WI38 (cell line): Measurements from ENCODE around the gene ACVRL1.
A peak's percentile ranks its signal among the peaks of the same experiment; 100 is the strongest.

Experiments used
- H3K4me3 ChIP-seq: 2 replicates; pipeline ENCODE4 v1.5.1; 2011; ENCODE audit warnings: low read depth, mild to moderate bottlenecking, control low read depth, low read length
- TF ChIP-seq, protein P1 (sequence below): IDR thresholded peaks from 2 replicates; pipeline ENCODE4 v1.5.1; 2012; ENCODE audit warnings: low read depth, mild to moderate bottlenecking, control low read depth, low read length

Gene ACVRL1

GRCh38 chr12:51901121-51901817 lies 6.0 kb upstream of the ACVRL1 start:
- TF ChIP-seq, protein P1, sequence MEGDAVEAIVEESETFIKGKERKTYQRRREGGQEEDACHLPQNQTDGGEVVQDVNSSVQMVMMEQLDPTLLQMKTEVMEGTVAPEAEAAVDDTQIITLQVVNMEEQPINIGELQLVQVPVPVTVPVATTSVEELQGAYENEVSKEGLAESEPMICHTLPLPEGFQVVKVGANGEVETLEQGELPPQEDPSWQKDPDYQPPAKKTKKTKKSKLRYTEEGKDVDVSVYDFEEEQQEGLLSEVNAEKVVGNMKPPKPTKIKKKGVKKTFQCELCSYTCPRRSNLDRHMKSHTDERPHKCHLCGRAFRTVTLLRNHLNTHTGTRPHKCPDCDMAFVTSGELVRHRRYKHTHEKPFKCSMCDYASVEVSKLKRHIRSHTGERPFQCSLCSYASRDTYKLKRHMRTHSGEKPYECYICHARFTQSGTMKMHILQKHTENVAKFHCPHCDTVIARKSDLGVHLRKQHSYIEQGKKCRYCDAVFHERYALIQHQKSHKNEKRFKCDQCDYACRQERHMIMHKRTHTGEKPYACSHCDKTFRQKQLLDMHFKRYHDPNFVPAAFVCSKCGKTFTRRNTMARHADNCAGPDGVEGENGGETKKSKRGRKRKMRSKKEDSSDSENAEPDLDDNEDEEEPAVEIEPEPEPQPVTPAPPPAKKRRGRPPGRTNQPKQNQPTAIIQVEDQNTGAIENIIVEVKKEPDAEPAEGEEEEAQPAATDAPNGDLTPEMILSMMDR: no peak
- no peak overlapping the region for H3K4me3 ChIP-seq

DNA sequence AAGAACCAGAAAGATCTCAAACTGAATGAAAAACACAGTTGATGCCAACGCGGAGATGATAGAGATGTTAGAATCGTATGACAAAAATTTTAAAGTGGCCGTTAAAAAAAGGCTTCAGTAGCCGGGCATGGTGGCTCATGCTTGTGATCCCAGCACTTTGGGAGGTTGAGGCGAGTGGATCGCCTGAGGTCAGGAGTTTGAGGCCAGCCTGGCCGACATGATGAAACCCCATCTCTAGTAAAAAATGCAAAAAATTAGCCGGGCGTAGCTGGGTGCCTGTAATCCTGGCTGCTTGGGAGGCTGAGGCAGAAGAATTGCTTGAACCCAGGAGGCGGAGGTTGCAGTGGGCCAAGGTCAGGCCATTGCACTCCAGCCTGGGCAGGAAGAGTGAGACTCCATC lies 5.4 kb upstream of the ACVRL1 start:
- no peak overlapping the region for H3K4me3 ChIP-seq
- TF ChIP-seq, protein P1: no peak

GRCh38 chr12:51904951-51905470 lies 2.3 kb upstream of the ACVRL1 start:
- TF ChIP-seq, protein P1: no peak
- H3K4me3 ChIP-seq: no peak overlapping the region

GRCh38 chr12:51905471-51906429 lies 1.6 kb upstream of the ACVRL1 start:
- H3K4me3 ChIP-seq: no peak overlapping the region
- TF ChIP-seq, protein P1: no peak

DNA sequence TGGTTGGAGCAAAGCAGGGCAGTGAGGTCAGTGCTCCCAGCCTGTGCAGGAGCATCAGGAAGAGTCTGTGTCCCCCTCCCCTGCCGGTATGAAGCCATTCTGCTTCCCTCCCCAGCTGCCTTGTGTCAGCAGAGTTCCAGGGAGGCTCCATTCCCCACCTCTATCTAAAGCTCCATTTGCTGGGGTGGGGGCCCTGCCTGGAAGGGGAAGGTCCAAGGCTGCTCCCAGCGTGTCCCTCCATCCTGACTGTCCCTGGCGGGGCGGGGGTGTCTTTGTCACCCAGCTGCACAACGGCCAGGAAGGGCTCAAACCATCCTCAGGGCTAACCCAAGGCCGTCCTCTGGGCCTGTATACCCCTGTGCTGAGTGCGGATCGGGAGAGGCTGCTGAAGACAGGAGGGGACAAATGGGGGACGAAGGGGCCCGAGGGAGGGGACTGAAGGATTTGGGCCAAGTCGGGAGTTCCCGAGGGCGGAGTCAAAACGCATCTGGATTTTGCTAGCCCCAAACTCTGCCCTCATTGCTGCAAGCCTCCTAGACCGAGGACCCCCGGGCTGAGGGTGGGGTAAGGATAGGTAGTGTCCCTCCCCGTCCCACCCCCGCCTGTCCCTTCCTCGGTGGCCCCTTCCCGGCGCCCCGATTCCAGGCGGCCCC lies 748 bp upstream of the ACVRL1 start:
- TF ChIP-seq, protein P1: no peak
- no peak overlapping the region for H3K4me3 ChIP-seq

GRCh38 chr12:51907856-51908425 lies 637 bp downstream of the ACVRL1 start:
- H3K4me3 ChIP-seq: peak overlapping the region; percentile 48
- TF ChIP-seq, protein P1: no peak
